OCI-LY3 (cell line): ENCODE data around the gene AOAH.

Experiments used
- EZH2phosphoT487 ChIP-seq: fragments of 200-600 bp; shearing (Covaris generic); IDR thresholded peaks from 2 replicates; pipeline ENCODE4 v1.6.1; 2018; ENCODE audit warnings: antibody characterized with exemption, mixed run types, low read depth
- TF ChIP-seq, protein P1 (sequence below): fragments of 200-600, 300-600 bp; sonication (generic); IDR thresholded peaks from 2 replicates; pipeline ENCODE4 v1.5.1; 2014; ENCODE audit warnings: antibody characterized with exemption, low read length, low read depth

DNA sequence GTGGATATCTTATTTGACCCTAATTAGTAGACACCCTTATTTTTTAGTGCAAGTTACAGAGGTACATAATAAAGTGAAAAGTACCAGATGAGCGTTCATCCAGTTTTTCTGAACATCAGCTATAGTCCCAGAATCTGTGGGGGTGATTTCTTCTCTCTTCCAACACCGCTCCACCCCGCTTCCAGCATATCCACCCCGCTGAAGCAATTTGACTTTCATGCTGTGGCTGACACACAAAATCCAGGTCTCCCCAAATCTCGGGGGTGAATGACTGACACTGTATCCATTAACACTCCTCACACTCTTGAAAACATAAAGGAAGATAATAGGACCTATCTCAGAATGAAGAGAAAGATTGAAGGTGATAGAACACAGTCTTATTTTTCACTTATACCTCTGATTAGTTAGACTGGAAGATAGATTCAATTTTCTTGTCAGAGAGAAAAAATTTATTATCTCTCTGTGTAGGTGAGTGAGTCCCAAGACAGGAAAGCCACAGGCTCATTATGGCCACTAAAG is 191.3 kb downstream of the AOAH start:
- no peak for TF ChIP-seq EZH2phosphoT487
- TF ChIP-seq, protein P1, sequence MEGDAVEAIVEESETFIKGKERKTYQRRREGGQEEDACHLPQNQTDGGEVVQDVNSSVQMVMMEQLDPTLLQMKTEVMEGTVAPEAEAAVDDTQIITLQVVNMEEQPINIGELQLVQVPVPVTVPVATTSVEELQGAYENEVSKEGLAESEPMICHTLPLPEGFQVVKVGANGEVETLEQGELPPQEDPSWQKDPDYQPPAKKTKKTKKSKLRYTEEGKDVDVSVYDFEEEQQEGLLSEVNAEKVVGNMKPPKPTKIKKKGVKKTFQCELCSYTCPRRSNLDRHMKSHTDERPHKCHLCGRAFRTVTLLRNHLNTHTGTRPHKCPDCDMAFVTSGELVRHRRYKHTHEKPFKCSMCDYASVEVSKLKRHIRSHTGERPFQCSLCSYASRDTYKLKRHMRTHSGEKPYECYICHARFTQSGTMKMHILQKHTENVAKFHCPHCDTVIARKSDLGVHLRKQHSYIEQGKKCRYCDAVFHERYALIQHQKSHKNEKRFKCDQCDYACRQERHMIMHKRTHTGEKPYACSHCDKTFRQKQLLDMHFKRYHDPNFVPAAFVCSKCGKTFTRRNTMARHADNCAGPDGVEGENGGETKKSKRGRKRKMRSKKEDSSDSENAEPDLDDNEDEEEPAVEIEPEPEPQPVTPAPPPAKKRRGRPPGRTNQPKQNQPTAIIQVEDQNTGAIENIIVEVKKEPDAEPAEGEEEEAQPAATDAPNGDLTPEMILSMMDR, result no peak
